HS-27A (cell line): ENCODE measurements around the gene KRTAP9-6.
"Not testable (repeated sequence)": the region's sequence is repeated elsewhere in the genome, so short reads cannot be mapped to it uniquely, and the experiment has no call there.

Source experiments
- DNase-seq: peaks from one replicate; pipeline ENCODE4 v3.0.0-alpha.2; 2012; ENCODE audit warnings: low read depth, missing footprints

Gene KRTAP9-6, protein sequence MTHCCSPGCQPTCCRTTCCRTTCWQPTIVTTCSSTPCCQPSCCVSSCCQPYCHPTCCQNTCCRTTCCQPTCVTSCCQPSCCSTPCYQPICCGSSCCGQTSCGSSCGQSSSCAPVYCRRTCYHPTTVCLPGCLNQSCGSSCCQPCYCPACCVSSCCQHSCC

DNA sequence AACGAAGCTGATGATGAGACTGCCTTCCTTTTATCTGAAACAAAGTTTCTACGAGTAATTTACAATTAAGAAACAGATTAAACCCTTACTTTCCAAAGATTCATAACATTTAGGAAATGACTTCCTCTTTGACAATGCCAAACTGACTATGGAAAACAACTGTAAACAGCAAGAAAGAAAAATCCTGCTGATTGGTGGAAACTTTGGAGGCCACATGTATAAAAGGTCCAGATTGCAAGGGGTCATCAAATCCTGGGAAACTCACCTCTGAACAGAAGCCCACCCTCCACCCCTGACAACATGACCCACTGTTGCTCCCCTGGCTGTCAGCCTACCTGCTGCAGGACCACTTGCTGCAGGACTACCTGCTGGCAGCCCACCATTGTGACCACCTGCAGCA lies at the start of gene KRTAP9-6:
Gene KRTAP9-6 (plus strand): TSS at position 301 of the 400 bp plus-strand sequence. CDS start 0 bp downstream, at position 301.
- DNase-seq, result no peak

DNA sequence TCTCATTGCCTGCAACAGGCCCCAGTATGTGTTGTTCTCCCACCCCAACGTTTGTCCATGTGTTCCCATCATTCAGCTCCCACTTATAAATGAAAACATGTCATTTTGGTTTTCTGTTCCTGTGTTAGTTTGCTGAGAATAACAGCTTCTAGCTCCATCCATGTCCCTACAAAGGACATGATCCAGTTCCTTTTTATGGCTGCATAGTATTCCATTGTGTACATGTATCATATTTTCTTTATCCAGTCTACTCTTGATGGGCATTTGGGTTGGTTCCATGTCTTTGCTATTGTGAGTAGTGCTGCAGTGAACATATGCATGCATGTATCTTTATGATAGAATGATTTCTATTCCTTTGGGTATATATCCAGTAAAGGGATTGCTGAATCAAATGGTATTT lies 49.5 kb upstream of the KRTAP9-6 start:
- DNase-seq, result no peak

DNA sequence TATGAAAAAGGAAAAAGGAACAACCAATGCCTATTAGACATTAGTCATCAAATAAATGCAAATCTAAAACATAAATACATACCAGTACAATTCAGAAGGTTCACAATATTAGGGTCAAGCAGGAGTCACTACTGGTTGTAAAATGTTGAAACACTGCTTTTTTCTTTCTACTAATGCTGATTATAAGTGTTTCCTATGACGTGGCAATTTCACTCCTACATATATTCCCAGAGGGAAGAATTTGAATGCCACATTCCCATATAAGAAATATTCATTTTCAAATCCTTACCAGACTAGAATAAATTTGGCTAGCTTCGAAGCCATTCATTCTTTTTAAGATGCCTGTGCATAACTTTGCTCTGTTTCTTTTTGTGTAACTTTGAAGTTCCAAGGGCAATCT lies 41.4 kb upstream of the KRTAP9-6 start:
- no peak for DNase-seq

DNA sequence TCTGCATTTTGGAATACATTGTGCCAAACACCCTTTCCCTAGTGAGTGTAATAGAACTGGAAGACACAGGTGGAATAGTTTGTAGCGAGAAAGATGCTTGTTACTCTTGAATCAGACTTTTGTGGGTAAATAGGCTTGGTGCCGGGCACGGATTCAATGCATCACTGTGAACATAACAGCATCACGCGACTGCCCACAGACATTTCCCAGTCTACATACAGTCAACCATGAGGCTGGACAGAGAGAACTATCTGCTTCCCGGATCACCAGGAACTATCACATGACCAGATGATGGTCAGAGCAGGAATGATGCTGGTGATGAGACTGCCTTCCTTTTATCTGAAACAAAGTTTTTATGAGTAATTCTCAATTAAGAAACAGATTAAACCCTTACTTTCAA lies 39.1 kb upstream of the KRTAP9-6 start:
- no peak for DNase-seq

DNA sequence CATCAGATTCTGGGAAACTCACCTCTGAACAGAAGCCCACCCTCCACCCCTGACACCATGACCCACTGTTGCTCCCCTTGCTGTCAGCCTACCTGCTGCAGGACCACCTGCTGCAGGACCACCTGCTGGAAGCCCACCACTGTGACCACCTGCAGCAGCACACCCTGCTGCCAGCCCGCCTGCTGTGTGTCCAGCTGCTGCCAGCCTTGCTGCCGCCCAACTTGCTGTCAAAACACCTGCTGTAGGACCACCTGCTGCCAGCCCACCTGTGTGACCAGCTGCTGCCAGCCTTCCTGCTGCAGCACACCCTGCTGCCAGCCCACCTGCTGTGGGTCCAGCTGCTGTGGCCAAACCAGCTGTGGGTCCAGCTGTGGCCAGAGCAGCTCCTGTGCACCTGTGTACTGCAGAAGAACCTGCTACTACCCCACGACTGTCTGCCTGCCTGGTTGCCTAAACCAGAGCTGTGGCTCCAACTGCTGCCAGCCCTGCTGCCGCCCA lies 38.5 kb upstream of the KRTAP9-6 start, which contains the start of gene KRTAP9-2:
Gene KRTAP9-2 (plus strand): TSS at position 51 of the 498 bp plus-strand sequence. CDS start 7 bp downstream, at position 58.
- DNase-seq, result not testable (repeated sequence)

DNA sequence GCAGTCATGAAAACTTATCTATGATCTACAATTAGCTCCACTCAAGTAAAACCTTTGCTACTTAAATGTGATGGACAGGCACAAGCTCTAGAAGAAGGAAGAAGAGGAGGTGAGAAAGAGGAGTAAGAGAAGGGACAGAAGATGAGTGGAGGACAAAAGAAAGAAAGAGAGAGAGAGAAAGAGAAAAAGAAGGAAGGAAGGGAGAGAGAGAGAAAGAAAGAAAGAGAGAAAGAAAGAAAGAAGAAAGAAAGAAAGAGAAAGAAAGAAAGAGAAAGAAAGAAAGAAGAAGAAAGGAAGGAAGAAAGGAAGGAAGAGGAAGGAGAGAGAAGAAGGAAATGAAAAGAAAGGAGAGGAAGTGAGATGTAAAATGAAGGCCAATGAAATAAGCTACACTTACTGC lies 35.1 kb upstream of the KRTAP9-6 start:
- no peak for DNase-seq

DNA sequence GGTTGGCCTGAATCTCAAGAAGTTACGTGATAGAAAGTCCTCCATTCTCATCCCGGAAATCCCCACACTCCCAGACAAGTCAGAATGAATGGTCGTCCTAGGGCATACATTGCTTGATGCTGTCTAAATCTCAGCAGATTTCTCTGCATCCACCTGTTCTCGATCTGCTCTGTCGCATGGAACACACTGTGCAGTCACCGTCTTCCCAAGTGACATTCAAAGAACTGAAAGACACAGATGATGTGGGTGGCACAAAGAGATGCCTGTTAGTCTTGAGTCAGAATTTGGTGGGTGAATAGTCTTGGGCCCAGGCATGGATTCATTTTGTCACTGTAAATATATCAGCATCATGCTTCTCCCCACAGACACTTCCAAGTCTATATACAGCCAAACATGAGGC lies 33.4 kb upstream of the KRTAP9-6 start:
- no peak for DNase-seq

DNA sequence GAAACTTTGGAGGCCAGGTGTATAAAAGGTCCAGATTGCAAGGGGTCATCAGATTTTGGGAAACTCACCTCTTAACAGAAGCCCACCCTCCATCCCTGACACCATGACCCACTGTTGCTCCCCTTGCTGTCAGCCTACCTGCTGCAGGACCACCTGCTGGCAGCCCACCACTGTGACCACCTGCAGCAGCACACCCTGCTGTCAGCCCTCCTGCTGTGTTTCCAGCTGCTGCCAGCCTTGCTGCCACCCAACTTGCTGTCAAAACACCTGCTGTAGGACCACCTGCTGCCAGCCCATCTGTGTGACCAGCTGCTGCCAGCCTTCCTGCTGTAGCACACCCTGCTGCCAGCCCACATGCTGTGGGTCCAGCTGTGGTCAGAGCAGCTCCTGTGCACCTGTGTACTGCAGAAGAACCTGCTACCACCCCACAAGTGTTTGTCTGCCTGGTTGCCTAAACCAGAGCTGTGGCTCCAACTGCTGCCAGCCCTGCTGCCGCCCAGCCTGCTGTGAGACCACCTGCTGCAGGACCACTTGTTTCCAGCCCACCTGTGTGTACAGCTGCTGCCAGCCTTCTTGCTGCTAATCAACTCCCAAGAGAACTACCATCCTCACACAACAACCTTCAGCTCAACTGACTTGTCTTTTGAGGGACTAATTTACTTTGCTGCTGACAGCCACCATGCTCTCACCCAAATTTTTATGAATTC lies 32.6 kb upstream of the KRTAP9-6 start, which contains the start of gene KRTAP9-3:
Gene KRTAP9-3 (plus strand): TSS at position 51 of the 707 bp plus-strand sequence. CDS start 53 bp downstream, at position 104.
- not testable (repeated sequence) for DNase-seq

DNA sequence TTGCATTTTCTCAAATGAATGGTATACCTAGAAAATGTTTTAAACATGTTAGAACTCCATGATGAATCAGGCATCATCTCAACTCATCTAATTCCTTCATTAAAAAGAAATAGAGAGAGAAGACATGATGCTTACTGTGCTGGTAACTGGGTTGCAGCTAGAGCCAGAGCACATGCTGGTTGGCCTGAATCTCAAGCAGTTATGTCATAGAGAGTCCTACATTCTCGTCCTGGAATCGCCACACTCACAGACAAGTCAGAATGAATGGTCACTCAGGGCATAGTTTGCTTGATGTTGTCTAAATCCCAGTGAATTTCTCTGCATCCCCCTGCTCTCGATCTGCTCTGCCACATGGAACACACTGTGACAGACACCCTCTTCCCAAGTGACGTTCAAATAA lies 28.1 kb upstream of the KRTAP9-6 start:
- not testable (repeated sequence) for DNase-seq

DNA sequence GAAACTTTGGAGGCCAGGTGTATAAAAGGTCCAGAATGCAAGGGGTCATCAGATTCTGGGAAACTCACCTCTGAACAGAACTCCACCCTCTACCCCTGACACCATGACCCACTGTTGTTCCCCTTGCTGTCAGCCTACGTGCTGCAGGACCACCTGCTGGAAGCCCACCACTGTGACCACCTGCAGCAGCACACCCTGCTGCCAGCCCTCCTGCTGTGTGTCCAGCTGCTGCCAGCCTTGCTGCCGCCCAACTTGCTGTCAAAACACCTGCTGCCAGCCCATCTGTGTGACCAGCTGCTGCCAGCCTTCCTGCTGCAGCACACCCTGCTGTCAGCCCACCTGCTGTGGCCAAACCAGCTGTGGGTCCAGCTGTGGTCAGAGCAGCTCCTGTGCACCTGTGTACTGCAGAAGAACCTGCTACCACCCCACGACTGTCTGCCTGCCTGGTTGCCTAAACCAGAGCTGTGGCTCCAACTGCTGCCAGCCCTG lies 27.2 kb upstream of the KRTAP9-6 start, which contains the start of gene KRTAP9-8:
Gene KRTAP9-8 (plus strand): TSS at position 51 of the 489 bp plus-strand sequence. CDS start 53 bp downstream, at position 104.
- not testable (repeated sequence) for DNase-seq

DNA sequence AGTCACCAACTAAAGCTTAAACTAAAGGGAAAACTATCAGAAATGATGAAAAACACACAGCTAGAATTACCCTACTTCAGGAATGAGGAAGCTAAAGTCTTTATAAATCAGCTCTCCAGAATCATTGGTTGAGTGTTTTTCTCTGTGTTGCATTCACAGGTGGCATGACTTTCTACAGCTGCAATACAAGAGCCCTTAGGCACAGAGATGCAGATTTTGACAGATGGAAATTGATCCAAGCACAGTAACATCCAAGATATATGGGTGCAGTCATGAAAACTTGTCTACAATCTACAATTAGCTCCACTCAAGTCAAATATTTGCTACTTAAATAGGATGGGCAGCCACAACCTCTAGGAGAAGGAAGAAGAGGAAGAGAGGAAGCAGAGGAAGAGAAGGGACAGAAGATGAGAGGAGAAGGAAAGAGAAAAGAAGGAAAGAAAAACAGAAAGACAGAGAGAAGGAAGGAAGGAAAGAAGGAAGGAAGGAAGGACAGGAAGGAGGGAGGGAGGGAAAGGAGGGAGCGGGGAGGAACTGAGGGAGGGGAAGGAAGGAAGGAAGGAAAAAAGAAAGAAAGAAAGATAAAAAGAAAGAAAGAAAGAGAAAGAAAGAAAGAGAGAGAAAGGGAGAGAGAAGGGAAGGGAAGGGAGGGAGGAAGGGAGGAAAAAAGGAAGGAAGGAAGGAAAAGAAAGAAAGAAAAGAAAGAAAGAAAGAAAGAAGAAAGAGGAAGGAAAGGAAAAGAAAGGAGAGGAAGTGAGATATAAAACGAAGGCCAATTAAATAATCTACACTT lies 18.0 kb upstream of the KRTAP9-6 start:
- DNase-seq, result not testable (repeated sequence)

DNA sequence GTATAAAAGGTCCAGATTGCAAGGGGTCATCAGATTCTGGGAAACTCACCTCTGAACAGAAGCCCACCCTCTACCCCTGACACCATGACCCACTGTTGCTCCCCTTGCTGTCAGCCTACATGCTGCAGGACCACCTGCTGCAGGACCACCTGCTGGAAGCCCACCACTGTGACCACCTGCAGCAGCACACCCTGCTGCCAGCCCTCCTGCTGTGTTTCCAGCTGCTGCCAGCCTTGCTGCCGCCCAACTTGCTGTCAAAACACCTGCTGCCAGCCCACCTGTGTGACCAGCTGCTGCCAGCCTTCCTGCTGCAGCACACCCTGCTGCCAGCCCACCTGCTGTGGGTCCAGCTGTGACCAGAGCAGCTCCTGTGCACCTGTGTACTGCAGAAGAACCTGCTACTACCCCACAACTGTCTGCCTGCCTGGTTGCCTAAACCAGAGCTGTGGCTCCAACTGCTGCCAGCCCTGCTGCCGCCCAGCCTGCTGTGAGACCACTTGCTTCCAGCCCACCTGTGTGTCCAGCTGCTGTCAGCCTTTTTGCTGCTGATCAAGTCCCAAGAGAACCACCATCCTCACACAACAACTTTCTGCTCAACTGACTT lies 15.4 kb upstream of the KRTAP9-6 start, which contains the start of gene KRTAP9-4:
Gene KRTAP9-4 (plus strand): TSS at position 51 of the 604 bp plus-strand sequence. CDS start 34 bp downstream, at position 85.
- not testable (repeated sequence) for DNase-seq

DNA sequence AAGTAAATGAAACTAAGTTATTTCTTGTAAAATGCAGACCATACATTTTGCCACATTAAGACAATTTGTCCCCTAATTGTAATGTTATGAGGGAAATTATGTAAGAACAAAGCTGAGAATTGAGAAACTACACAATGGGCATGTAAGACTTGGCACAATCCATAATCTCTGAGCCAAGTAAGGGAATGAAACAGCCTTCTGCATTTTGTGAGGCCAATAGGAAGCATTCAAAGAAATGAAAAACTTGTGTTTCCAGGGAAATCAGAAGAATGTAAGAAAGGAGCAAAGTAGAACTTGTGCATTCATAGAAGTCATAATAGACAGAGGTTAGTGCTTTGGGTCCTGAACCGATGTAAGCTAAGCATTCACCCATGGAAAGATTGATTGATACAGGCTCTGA lies 13.9 kb upstream of the KRTAP9-6 start:
- DNase-seq, result no peak

DNA sequence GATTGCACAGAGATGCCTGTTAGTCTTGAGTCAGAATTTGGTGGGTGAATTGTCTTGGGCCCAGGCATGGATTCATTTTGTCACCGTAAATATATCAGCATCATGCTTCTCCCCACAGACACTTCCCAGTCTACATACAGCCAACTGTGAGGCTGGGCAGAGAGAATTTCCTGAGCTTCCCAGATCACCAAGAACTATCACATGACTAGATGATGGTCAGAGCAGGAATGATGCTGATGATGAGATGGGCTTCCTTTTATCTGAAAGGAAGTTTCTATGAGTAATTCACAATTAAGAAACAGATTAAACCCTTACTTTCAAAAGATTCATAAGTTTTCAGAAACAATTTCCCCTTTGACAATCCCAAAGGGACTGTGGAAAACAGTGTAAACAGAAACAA lies 10.3 kb upstream of the KRTAP9-6 start:
- DNase-seq, result no peak

DNA sequence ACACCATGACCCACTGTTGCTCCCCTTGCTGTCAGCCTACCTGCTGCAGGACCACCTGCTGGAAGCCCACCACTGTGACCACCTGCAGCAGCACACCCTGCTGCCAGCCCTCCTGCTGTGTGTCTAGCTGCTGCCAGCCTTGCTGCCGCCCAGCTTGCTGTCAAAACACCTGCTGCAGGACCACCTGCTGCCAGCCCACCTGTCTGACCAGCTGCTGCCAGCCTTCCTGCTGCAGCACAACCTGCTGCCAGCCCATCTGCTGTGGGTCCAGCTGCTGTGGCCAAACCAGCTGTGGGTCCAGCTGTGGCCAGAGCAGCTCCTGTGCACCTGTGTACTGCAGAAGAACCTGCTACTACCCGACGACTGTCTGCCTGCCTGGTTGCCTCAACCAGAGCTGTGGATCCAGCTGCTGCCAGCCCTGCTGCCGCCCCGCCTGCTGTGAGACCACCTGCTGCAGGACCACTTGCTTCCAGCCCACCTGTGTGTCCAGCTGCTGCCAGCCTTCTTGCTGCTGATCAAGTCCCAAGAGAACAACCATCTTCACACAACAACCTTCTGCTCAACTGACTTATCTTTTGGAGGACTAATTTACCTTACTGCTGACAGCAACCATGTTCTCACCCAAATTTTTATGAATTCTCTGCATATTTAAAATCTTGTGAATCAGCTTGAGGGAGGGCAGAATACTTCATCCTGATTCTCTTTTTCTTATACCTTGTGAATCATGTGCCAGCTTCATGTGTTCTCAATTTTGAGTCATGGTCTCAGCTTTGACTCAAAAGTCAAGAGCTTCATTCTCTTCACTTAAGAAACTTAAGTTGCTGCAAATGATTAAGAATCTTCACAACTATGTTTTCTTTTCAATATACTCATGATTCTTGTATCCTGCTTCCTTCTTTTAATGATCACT lies 9.5 kb upstream of the KRTAP9-6 start, which contains the start of gene KRTAP9-9:
Gene KRTAP9-9 (plus strand): TSS at position 4 of the 910 bp plus-strand sequence.
- DNase-seq, result not testable (repeated sequence)

DNA sequence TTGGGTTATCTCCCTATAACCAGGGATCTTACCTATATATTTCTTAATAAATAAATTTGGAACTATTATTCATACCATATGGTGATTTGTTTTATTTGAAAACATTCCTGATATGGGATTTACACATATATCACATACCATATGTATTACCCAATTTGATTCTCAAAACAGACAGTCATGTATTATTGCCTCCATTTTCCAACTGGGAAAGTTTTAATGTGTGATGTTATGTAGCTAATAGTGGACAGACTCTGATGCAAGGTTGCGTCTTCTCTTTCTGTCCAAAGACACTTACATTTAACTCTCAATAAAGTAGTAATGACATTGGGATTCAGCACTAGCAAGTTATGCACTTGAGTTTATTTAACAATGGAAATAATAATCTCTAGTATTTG lies 8.9 kb upstream of the KRTAP9-6 start:
- DNase-seq, result no peak

DNA sequence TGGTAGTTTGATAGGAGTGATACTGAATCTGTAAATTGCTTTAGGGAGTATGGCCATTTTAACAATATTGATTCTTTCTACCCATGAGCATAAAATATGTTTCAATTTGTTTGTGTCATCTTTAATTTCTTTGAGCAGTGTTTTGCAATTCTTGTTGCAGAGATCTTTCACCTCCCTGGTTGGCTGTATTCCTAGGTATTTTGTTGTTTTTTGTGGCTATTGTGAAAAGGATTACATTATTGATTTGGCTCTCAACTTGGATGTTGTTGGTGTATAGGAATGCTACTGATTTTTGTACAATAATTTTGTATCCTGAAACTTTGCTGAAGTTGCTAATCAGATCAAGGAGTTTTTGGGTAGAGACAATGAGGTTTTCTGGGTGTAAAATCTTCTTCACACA lies 6.8 kb upstream of the KRTAP9-6 start:
- no peak for DNase-seq

DNA sequence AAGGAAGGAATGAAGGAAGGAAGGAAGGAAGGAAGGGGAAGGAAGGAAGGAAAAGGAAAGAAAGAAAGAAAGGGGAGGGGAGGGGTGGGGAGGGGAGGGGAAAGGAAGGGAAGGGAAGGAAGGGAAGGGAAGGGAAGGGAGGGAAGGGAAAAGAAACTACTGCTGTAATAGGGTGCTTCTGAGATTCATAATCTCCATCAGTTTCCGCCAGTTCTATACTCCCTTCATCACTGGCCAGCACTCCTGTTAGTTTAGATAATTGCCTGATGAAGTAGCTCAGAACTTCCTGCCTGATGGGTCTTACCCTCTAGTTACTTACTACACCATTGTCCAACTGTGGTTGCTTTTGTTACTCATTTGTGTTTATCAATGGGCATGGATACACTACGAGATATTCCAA lies 2.0 kb upstream of the KRTAP9-6 start:
- no peak for DNase-seq

DNA sequence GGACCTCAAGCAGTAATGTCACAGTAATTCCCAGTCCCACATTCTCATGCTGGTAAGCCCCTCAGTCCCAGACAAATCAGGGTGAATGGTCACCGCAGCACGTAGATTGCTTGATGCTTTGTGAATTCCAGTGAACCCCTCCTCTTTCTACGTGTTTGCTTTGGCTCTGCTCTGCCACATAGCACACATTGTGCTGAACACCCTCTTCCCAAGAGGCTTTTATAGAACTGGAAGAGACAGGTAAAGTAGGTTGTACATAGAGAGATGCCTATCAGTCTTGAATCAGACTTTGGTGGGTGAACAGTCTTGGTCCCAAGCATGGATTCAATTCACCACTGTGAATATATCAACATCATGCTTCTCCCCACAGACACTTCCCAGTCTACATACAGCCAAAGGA lies 579 bp upstream of the KRTAP9-6 start:
- no peak for DNase-seq

DNA sequence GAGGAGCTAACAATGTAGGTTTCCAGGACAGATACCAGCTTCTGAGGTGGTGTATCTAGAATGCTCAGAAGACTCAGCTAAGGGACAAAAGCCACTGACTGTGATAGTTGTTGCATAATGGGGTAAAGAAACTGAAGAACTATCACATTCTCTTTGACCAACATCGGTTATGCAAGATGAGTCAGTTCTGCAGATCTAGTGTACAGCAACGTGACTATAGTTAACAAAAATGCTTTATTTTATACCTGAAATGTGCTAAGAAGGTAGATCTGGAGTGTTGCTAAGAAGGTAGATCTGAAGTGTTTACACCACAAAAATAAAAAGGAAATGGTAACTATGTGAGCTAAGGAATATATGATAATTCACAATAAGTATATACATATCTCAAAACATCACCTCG lies 2.5 kb downstream of the KRTAP9-6 start:
- DNase-seq, result no peak
